Stimulated activated CD8-positive, alpha-beta memory T cell treated with anti-CD3 and anti-CD28 coated beads, Interleukin-15, amount 100 ng/mL, for 48 hours (primary cell): Measurements from ENCODE around the gene P2RY14.

Source experiments
- DNase-seq, 2 donors: peaks; one replicate each; pipeline ENCODE4 v3.0.0-alpha.2; 2020; ENCODE audit warnings: low read depth in 2 of 2

P2RY14 gene

GRCh38 chr3:151278230-151278629 is at the start of gene P2RY14:
Gene P2RY14, minus strand, starts transcription at chr3:151278542. Its CDS starts 64,226 bp downstream, at chr3:151214316.
- DNase-seq = no peak

- no peak for DNase-seq
These were observed 49.3 kb upstream of the P2RY14 start for GRCh38 chr3:151327571-151328198.

GRCh38 chr3:151322511-151322910 is 44.2 kb upstream of the P2RY14 start:
- DNase-seq = no peak

GRCh38 chr3:151321526-151321925 is 43.2 kb upstream of the P2RY14 start:
- DNase-seq = no peak

- DNase-seq = no peak
These were observed 41.8 kb upstream of the P2RY14 start for GRCh38 chr3:151320131-151320530.

GRCh38 chr3:151319628-151320027 is 41.3 kb upstream of the P2RY14 start:
- no peak for DNase-seq

GRCh38 chr3:151318991-151319390 is 40.6 kb upstream of the P2RY14 start:
- DNase-seq = no peak

- DNase-seq = no peak
These were observed 40.0 kb upstream of the P2RY14 start for GRCh38 chr3:151318313-151318712.

- DNase-seq = no peak
These were observed 38.1 kb upstream of the P2RY14 start, which contains the start of gene GPR87 for GRCh38 chr3:151316267-151316991. Gene GPR87, minus strand, starts transcription at chr3:151316820. Its CDS starts 16,720 bp downstream, at chr3:151300100.

GRCh38 chr3:151315846-151316245 is 37.5 kb upstream of the P2RY14 start:
- no peak for DNase-seq

- DNase-seq = no peak
These were observed 36.8 kb upstream of the P2RY14 start for GRCh38 chr3:151315136-151315535.

- DNase-seq = no peak
These were observed 36.3 kb upstream of the P2RY14 start for GRCh38 chr3:151314593-151314992.

- DNase-seq = no peak
These were observed 35.8 kb upstream of the P2RY14 start for GRCh38 chr3:151314137-151314536.

- no peak for DNase-seq
These were observed 34.6 kb upstream of the P2RY14 start for GRCh38 chr3:151312972-151313371.

GRCh38 chr3:151309566-151309965 is 31.2 kb upstream of the P2RY14 start:
- DNase-seq = no peak

GRCh38 chr3:151307583-151308488 is 29.5 kb upstream of the P2RY14 start:
- DNase-seq = no peak

GRCh38 chr3:151307131-151307530 is 28.8 kb upstream of the P2RY14 start:
- no peak for DNase-seq

GRCh38 chr3:151306168-151306810 is 27.9 kb upstream of the P2RY14 start:
- no peak for DNase-seq

GRCh38 chr3:151305775-151306151 is 27.4 kb upstream of the P2RY14 start:
- no peak for DNase-seq

- no peak for DNase-seq
These were observed 26.9 kb upstream of the P2RY14 start for GRCh38 chr3:151305060-151305774.

- no peak for DNase-seq
These were observed 25.4 kb upstream of the P2RY14 start for GRCh38 chr3:151303751-151304150.
